Breast epithelium (tissue), 4 donors: ENCODE data around the gene TSNAXIP1. TPM values are rescaled to one million over a fixed set of nuclear protein-coding genes. Genes with fewer than 3 reads are reported as not detected.

Experiments used
- DNase-seq, 2 donors: peaks; one replicate each; pipeline ENCODE4 v3.0.0-alpha.2; 2019; ENCODE audit warnings: low spot score in 2 of 2
- H3K27ac ChIP-seq, 2 donors: fragments of 200-600 bp; sonication (generic) in 1 of 2; one replicate each; pipeline ENCODE4 v1.5.1; 2016 to 2019; ENCODE audit warnings: mild to moderate bottlenecking in 1 of 2
- H3K27me3 ChIP-seq, 2 donors: fragments of 200-600 bp; sonication (generic) in 1 of 2; one replicate each; pipeline versions ENCODE4 v1.5.1 to v1.6.0; 2017 to 2019; ENCODE audit warnings: control low read depth in 1 of 2, mild to moderate bottlenecking in 1 of 2
- H3K36me3 ChIP-seq: fragments of 200-600 bp; one replicate; pipeline ENCODE4 v1.5.1; 2019
- H3K4me1 ChIP-seq, 2 donors: fragments of 200-600 bp; sonication (generic); one replicate each; pipeline ENCODE4 v1.5.1; 2016 to 2019; ENCODE audit warnings: control low read depth in 1 of 2
- H3K4me3 ChIP-seq, 3 donors: fragments of 200-600 bp; sonication (generic); 1 replicate in 2 of 3; 2 replicates in 1 of 3; pipeline ENCODE4 v1.5.1; 2016 to 2019; ENCODE audit warnings: mild to moderate bottlenecking in 3 of 3, moderate library complexity in 2 of 3
- H3K9me3 ChIP-seq, 2 donors: fragments of 200-600 bp; sonication (generic) in 1 of 2; one replicate each; pipeline ENCODE4 v1.5.1; 2016 to 2019; ENCODE audit warnings: control low read depth in 1 of 2
- POLR2A ChIP-seq: fragments of 450-650 bp; IDR thresholded peaks from one replicate; pipeline ENCODE4 v1.6.1; 2016; ENCODE audit warnings: antibody characterized with exemption, mild to moderate bottlenecking, moderate library complexity
- POLR2AphosphoS5 ChIP-seq, 3 donors: sonication (generic); formaldehyde crosslinking; IDR thresholded peaks; one replicate each; pipeline ENCODE4 v1.6.1; 2017; ENCODE audit warnings: antibody characterized with exemption in 3 of 3
- intact Hi-C: fragments of 100-400 bp; cut with DNase I; formaldehyde crosslinking; loops from one replicate; pipeline ENCODE4 v1.15.1; 2023; ENCODE audit warnings: low total_unique reads
- total RNA-seq, 3 donors: library from RNA; depleted of rRNA; stranded (reverse); fragments of >200 nt; gene quantifications; one replicate each; pipeline ENCODE4 v1.1.0, GENCODE V29; 2016
- TF ChIP-seq, protein P1 (sequence below), 3 donors: fragments of 450-650 bp; IDR thresholded peaks; one replicate each; pipeline ENCODE4 v1.5.1; 2016 to 2017; ENCODE audit warnings: antibody characterized with exemption in 3 of 3, mild to moderate bottlenecking in 3 of 3, moderate library complexity in 3 of 3

The TSNAXIP1 gene
- total RNA-seq, 3 donors from 2014 or later: 1.1 to 4.2 (median 3.9) TPM

GRCh38 chr16:67825119-67825518, 18.4 kb downstream of the TSNAXIP1 start:
- H3K9me3 ChIP-seq: no peaks in the 10 kb centered on the region
- intact Hi-C loops: no loop called here
- no peak for TF ChIP-seq POLR2AphosphoS5 (IDR thresholded peaks at IDR 0.05)
- no peak for TF ChIP-seq POLR2A
- TF ChIP-seq, protein P1, sequence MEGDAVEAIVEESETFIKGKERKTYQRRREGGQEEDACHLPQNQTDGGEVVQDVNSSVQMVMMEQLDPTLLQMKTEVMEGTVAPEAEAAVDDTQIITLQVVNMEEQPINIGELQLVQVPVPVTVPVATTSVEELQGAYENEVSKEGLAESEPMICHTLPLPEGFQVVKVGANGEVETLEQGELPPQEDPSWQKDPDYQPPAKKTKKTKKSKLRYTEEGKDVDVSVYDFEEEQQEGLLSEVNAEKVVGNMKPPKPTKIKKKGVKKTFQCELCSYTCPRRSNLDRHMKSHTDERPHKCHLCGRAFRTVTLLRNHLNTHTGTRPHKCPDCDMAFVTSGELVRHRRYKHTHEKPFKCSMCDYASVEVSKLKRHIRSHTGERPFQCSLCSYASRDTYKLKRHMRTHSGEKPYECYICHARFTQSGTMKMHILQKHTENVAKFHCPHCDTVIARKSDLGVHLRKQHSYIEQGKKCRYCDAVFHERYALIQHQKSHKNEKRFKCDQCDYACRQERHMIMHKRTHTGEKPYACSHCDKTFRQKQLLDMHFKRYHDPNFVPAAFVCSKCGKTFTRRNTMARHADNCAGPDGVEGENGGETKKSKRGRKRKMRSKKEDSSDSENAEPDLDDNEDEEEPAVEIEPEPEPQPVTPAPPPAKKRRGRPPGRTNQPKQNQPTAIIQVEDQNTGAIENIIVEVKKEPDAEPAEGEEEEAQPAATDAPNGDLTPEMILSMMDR (IDR thresholded peaks at IDR 0.05): no peak
- H3K36me3 ChIP-seq: no peaks in the 10 kb centered on the region
- DNase-seq: no peak
- H3K4me3 ChIP-seq: no peak overlapping the region
- H3K4me1 ChIP-seq: no peaks in the 10 kb centered on the region
- H3K27me3 ChIP-seq: no peaks in the 10 kb centered on the region
- H3K27ac ChIP-seq: no peak overlapping the region

DNA sequence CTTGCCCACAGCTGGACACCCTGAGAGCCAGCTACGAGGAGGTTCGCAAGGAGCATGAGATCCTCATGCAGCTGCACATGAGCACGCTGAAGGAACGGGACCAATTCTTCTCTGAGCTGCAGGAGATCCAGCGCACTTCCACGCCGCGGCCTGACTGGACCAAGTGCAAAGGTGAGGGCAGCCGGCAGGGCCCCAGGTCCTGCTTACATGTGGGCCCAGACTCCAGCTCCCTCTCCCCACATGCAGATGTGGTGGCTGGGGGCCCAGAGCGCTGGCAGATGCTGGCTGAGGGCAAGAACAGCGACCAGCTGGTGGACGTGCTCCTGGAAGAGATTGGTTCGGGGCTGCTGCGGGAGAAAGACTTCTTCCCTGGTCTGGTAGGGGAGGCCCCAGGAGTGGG, 19.2 kb downstream of the TSNAXIP1 start:
- H3K4me3 ChIP-seq: no peak overlapping the region
- DNase-seq: no peak
- intact Hi-C loops: no loop called here
- H3K9me3 ChIP-seq: no peaks in the 10 kb centered on the region
- no peaks in the 10 kb centered on the region for H3K27me3 ChIP-seq
- no peaks in the 10 kb centered on the region for H3K36me3 ChIP-seq
- TF ChIP-seq, protein P1 (IDR thresholded peaks at IDR 0.05): no peak
- no peak for TF ChIP-seq POLR2A
- no peak overlapping the region for H3K27ac ChIP-seq
- H3K4me1 ChIP-seq: no peaks in the 10 kb centered on the region

GRCh38 chr16:67828651-67829050, 22.0 kb downstream of the TSNAXIP1 start:
- no peaks in the 10 kb centered on the region for H3K36me3 ChIP-seq

DNA sequence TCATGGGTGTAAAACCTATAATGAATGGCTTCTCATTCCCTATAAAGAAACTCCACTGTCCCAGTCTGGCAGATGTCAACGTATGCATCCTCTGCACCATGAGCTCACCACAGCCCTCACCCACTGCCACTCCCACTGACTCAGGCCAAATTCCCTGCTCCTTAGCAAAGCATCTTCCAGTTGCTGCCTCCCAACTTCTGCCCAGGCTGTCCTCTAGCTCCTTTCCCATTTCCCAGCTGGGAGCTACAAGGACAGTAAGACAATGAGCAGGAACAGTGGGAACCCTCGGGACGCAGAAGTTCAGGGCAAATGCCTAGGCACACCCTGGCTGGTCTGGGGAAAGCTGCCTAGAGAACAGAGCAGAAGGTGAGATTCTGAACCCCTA, 26.3 kb downstream of the TSNAXIP1 start:
- TF ChIP-seq, protein P1 (IDR thresholded peaks at IDR 0.05): no peak
- TF ChIP-seq POLR2A (no peak), POLR2AphosphoS5 (IDR thresholded peaks at IDR 0.05) (no peak)
- Histone ChIP-seq H3K4me3 (peak overlapping the region; percentile 83 to 92 (median 90)), H3K9me3 (no peaks in the 10 kb centered on the region), H3K36me3 (no peaks in the 10 kb centered on the region), H3K27me3 (no peaks in the 10 kb centered on the region), H3K27ac (peak overlapping the region; percentile 72), H3K4me1 (peaks cover 0 to 5% of the 10 kb centered on the region in 2 donors)
- intact Hi-C loops: loop anchor here (2.0 kb wide), 1 partner anchor 34 kb away; no protein-coding TSS in a partner anchor
- no peak for DNase-seq

More at GRCh38 chr16:67828651-67829050, 22.0 kb downstream of the TSNAXIP1 start:
- no peaks in the 10 kb centered on the region for H3K27me3 ChIP-seq
- no peak overlapping the region for H3K4me3 ChIP-seq
- no peak for DNase-seq
- no peaks in the 10 kb centered on the region for H3K4me1 ChIP-seq
- intact Hi-C loops: no loop called here
- no peak overlapping the region for H3K27ac ChIP-seq
- no peaks in the 10 kb centered on the region for H3K9me3 ChIP-seq
- TF ChIP-seq, protein P1 (IDR thresholded peaks at IDR 0.05): no peak
- TF ChIP-seq POLR2A: no peak
- no peak for TF ChIP-seq POLR2AphosphoS5 (IDR thresholded peaks at IDR 0.05)

- H3K36me3 ChIP-seq: no peaks in the 10 kb centered on the region
- no peaks in the 10 kb centered on the region for H3K27me3 ChIP-seq
- peak overlapping the region; percentile 83 to 92 (median 90) for H3K4me3 ChIP-seq
- peak; percentile 83 to 91 for DNase-seq
- TF ChIP-seq, protein P1 (IDR thresholded peaks at IDR 0.05): no peak
- TF ChIP-seq POLR2A (no peak), POLR2AphosphoS5 (IDR thresholded peaks at IDR 0.05) (peak; percentile 35 to 66 (median 53))
- H3K27ac ChIP-seq: peak overlapping the region; percentile 72
- H3K4me1 ChIP-seq: peaks cover 0 to 5% of the 10 kb centered on the region in 2 donors
- no peaks in the 10 kb centered on the region for H3K9me3 ChIP-seq
- intact Hi-C loops: loop anchor here (2.0 kb wide), 1 partner anchor 33 kb away; no protein-coding TSS in a partner anchor
Observed at GRCh38 chr16:67833415-67834241, 26.9 kb downstream of the TSNAXIP1 start.
